ENCODE data around the gene IQCM.

The IQCM gene

DNA sequence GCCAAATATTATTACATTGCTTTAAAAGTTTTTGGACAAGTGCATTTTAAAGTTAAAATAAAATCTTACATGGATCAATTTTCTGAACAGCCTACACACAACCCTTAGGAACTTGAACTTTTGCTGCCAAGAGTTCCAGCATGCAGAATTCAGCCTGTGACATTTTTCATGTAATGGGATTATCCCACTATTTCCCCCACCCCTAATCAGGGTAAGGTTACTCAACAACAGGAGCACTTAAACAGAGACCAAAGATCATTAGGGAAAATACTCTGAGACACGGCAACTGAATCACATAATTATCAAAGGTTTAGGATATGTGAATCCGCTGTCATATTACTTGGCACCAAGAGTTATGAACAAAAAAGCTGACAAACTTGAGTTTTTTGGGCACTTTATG is 47.2 kb downstream of the IQCM start:
- DNase-seq (ENCODE audit: low read depth, low spot score), result no peak

DNA sequence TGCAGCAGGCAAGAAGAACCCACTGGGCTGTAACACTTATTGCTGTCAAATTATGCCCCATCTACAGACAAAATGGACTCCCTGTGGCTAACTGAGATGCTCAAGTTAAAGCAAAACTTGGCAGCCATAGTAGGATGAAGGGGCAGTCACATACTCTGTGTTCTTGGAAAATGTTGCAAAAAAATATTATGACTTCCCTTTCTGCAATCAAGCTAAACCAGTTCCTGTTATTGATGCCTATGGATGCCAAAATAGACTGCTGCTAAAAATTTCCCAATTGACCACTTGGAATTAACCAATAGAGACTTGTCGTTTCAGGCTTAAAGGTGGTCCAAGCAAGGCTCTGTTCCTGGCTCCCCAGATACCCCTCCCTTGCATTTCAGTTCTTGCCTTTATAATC is 49.5 kb downstream of the IQCM start:
- no peak for DNase-seq (ENCODE audit: low read depth, low spot score)

DNA sequence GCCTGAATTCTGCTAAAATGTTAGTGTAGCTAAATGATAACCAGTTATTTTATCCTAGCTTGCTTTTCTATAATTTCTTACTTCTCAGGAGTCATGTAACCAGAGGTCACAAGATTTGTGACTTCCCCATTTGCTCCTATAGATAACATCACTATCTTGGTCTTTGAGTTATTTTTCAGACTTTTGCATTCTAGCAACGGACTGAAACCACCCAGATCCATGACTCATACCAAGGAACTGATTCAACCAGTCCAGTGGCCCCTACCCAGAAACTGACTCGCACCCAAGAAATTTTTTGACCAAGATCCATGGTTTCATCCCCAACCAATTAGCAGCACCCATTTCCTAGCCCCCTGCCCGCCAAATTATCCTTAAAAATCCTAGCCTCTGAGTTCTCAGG is 50.0 kb downstream of the IQCM start:
- DNase-seq (ENCODE audit: low read depth, low spot score), result no peak

DNA sequence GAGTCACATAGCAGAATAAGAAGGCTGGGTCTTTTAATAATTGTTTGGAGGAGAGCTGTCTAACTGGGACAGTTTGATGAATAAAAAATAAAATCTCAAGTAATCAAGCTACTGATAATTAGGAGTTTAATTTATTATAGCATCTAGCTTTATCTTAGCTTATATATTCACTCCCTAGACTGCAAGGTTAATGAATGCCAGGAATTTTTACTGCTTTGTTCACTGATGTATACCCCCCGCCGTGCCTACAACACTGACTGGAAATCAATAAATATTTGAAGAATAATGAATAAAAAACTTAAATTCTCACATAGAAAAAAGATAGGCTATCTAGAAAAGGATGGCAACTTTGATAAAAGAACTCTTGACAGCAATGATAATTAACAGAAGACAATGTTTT is 59.7 kb downstream of the IQCM start:
- no peak for DNase-seq (ENCODE audit: low read depth, low spot score)

DNA sequence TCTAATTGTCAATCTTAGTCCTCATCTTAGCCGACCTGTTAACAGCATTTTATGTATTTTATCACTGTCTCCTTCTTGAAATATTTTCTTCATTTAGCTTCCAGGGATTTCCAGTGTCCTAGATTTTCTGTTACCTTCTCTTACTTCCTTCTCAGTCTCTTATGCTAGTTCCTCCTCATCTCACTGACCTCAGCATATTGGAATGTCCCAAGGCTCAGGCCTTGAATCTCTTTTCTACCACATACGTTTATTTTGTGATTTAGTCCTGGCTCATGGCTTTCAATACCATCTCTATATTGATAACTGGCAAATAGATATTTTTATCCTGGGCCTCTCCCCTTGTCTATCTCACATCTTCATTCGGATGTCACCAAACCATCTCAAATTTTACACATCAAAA is 61.1 kb downstream of the IQCM start:
- no peak for DNase-seq (ENCODE audit: low read depth, low spot score)

DNA sequence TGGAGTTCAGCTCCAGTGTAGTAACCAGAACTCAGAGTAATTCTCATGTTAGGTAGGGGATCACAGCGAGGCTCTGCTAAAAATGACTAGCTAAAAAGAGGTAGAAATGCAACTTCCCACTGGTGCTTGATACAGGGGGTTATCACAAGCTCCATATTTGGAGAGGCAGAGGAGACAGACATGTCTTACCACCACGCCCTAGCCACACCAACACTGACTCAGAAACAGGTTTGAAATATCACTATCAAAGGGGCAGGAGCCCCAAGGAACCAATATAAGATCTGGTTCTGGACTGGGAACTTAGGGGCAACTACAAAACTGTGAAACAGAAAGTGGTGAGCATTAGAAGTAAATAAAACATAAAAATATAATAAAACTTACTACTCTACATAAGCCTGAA is 62.9 kb downstream of the IQCM start:
- no peak for DNase-seq (ENCODE audit: low read depth, low spot score)

DNA sequence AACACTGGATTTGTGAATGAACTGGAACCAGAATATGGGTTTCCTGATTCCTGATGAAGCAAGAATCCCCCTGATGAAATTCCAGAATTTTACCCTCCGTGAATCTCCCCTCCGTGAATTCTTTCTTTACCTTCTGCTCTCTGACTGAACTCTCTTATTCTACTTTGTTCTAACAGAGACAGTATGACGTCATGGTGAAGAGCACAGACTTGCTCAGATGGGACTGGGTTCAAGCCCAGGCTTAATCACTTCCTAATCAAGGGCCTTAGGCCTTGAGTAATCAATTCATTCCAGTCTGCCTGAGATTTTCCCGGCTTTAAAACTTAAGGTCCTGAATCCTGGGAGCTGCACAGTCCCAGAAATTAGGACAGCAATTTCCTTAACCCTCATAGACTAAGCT is 64.5 kb downstream of the IQCM start:
- no peak for DNase-seq (ENCODE audit: low read depth, low spot score)

DNA sequence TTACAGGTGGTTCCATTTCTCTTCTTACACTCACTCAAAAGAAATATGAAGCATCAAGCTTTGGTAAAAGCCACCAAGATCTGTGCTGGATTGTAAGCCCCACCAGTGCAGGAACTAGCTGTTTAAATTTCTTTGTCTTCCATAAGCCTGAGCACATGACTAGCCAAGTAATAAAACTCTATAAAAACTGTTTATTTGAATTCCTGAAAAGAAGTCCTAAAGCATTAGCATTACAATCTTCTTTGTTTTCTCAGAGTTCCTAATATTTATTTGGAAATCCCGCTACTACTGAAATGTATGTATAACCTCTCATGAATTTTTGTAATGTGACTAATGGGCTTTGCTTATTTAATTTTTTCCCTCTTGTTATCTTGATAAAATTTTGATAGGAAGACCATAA is 65.9 kb downstream of the IQCM start:
- DNase-seq (ENCODE audit: low read depth, low spot score), result no peak

DNA sequence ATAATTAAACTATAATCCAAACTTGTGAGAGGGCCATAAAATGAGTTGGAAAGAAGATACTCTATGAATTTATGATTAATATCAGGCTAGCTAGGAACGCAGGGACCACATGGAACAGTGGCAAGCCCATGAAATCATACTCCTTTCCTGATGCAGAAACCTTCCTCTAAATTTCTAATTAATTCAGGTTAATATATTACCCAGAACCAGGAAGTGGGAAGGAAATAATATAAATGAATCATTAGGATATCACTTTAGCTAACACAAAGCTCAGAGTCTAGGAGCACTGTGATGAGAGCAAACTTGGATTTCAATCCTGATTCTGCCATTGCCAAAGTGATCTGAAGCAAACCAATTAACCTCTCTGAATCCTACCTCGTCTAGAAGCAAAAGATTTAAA is 68.0 kb downstream of the IQCM start:
- DNase-seq (ENCODE audit: low read depth, low spot score), result no peak

DNA sequence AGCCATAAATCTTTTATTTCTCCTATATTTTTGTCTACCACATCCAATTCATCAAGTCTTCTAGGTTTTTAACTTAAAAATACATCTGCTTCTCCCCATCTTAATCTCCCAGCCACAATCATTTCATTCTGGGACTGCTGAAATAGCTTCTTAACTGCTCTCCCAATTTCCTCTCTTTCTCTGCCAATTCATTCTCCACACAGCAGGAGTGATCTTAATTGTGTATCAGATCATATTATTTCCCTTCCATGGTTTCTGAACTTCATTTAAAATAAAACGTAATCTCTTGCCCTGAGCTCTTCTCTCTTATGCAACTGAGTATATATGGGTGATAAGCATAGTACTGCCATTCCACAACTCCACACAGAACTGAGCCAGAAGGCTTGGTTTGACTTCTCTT is 69.4 kb downstream of the IQCM start:
- DNase-seq (ENCODE audit: low read depth, low spot score), result no peak

DNA sequence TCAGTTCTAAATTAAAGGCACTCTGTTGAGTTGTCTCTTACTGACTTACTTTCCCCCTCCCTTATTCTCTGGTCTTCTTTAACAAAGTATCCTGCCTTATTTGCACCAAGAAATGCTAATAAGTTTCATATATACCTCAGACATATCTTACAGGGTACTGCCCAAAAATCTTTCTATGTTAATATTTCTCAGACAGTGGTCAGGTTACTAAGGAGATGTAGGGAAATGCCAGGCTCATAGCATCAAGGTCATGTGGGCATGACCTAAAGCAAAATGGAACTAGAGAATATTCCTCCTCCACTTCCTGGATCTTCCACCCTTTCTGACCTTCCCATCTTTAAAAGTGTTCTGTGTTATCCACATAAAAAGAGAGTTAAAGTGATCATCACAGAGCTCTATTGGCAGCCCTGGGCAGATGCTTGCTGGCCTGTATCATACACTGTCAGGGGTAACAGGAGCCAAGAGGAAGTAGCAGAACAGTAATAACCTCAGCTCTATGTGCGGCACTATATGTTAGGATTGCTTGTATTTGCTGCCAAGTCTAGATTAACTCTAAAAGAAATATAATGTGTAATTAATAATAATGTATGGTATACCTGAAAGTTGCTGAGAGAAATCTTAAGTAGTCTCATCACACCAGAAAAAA is 74.3 kb downstream of the IQCM start:
- no peak for DNase-seq (ENCODE audit: low read depth, low spot score)

DNA sequence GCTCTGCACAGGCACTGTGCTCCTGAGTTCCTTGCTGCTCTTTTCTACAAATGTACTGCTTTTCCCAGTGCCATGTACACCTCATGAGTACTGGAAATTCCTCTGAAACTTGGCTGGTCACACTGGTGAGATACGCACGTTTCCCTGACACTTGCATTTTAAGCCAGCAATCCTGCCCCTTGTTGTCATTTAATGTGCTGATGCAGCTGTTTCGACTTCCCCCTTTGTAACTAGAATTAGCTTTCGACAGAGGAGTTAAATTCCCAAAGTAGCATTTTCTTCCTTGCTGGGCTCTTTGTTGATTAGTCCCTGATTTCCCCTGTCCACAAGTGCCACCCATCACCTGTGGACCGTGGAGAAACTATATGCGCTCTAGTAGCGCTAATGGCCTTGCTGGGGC is 77.5 kb downstream of the IQCM start:
- no peak for DNase-seq (ENCODE audit: low read depth, low spot score)

DNA sequence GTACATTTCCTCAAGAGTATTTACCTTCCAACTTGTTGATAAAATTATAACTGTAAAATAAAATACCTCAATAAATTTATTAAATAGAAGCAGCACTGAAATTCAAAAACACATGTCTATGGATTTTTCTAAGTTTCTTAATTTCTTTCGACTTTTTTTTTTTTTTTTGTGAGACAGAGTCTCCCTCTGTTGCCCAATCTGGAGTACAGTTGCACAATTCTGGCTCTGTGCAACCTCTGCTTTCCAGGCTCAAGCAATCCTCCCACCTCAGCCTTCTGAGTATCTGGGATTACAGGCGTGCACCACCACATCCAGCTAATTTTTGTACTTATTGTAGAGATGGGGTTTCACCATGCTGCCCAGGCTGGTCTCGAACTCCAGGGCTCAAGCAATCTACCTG is 79.8 kb downstream of the IQCM start:
- no peak for DNase-seq (ENCODE audit: low read depth, low spot score)

DNA sequence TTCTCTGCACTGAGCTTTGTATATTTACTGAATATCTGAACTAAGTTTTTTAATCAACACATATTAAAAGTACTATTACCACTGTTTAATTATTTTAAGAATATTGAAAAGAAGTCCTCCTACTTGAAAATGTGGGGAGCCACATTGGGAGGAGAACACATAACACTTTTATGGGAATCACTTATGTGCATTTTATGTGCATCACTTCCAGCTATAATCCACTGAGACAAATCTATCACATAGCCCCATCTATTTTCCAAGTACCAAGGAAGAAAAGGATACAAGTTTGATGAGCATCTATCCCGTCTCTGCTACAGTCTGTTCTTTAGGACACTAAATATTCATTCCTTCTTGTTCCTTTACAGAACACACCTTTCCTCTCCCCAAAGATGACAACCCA is 87.2 kb downstream of the IQCM start:
- no peak for DNase-seq (ENCODE audit: low read depth, low spot score)

DNA sequence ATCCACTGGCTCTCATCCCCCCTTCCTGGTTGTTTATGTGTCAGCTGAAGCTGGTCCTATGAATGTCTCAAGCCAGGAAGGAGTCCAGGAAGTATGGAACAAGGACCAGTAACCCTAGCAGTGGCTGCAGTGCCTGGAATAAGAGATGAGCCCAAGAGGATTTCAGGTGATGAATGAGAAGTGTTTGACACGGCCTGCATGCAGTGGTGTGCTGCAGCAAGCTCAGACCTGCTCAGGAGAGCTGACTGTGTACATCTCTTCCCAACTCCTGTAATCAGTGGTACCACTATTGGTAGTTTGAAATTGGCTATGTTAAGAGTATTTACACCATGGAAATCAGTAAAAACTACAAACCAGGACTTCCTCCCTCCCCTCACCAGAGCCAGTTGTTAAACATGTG is 88.0 kb downstream of the IQCM start:
- DNase-seq (ENCODE audit: low read depth, low spot score), result no peak

DNA sequence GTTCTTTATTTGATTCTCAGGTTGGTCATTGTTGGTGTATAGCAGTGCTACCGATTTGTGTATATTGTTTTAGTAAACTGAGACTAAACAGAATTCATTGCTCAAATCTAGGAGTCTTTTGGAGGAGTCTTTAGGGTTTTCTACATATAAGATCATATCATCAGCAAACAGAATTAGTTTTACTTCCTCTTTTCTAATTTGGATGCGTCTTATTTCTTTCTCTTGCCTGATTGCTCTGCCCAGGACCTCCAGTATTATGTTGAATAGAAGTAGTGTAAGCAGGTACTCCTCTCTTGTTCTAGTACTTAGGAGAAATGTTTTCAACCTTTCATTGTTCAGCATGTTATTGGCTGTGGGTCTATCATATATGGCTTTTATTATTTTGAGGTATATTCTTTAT is 92.6 kb downstream of the IQCM start:
- DNase-seq (ENCODE audit: low read depth, low spot score), result no peak

DNA sequence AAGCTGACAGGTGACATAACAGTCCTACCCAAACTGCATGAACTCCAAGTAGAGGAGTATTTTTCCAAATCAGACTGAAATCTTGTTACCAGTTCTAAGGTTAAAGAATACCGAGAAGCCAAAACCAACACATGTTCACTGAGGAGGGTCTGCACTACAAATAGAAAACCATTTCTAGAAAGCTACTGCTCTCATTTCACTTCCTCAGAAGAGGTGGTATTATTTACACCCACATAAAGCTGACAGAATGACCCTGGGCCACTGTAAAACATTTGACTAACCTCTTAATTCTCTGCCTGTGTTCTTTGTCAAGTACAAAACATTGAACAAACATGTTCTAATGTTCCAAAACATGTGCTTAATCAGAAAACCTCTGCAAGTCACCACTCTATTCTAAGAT is 95.8 kb downstream of the IQCM start:
- DNase-seq (ENCODE audit: low read depth, low spot score), result no peak

DNA sequence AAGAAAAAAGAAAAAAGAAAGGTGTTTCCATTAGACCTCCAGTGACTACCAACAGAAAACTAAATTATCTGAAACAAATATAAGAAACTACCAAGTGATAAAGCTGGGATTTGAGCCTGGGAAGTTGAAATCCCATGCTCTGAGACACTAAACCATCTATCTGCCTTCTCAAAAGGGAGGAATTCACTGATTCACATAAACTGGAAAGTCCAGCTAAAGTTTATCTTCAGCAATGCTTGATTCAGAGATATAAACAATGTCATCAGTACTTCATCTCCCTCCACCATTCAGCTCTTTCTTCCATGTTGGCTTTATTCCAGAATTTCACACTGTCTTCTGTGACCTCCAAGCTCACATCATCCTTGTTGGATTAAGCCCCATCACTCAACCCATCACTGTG is 96.3 kb downstream of the IQCM start:
- no peak for DNase-seq (ENCODE audit: low read depth, low spot score)

DNA sequence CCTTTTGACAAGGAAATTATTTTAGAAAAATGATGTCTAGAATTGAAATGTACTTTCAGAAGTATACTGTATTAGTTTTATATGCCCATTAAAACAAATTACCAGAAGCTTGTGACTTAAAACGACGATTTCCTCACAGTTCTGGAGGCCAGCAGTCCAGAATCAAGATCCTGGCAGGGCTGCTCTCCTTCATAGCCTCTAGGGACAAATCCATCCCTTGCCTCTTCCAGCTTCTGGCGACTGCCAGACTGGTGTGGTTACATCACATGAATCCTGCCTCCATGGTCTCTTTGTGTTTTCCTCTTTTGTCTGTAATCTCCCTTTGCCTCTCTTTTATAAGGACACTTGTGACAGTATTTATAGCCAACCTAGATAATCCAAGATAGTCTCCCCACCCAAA is 97.1 kb downstream of the IQCM start:
- DNase-seq (ENCODE audit: low read depth, low spot score), result no peak

DNA sequence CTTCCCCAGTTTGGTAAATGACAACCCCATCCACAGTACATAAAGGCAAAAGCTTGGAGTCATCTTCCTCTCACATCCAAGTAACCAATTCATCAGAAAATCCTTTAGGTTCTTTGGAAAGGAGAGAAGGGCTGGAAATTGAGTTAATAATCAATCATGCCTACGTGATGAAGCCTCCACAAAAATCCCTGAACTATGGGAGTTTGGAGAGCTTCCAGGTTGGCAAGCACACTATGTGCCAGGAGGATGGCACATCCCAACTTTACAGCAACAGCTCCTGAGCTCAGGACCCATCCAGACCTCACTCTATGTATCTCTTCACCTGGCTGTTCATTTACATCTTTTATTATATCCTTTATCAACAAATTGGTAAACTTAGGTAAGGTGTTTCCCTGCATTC is 98.9 kb downstream of the IQCM start:
- DNase-seq (ENCODE audit: low read depth, low spot score), result no peak

DNA sequence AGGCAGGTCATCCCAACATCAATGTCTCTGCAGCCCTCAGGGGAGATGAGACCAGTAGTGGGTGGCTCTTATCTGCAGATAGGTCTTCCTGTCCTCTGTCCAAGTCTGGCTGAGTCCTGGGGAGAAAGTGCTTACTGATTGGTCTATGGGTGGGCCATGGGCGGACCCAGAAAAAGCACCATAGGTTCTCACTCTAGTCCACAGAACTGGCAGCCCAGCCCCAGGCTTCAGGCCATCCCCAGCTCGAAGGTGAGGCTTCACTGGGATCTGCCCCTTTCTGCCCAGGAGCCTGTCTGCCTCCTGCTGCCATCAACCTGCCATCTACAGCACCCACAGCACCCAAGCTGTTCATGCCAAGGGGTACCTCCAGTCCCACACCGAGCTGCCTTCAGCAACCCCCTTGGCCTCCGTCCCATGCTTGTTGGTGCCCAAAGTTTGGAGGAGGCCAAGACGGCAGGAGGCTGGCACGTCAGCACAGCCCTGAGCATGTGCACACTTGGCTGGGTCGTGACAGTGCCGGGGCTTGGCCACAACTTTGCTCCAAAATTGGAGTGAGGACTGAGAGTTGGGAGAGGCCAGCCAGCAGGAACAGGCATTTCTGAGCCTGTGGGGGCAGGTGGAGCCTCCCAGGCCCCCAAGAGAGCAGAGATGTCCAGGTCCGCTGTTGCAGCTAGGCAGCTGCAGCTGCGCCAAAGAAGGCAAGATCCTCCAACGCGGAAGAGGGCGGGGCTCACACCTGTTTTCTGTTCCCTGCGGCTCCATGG is 99.6 kb downstream of the IQCM start:
- no peak for DNase-seq (ENCODE audit: low read depth, low spot score)

DNA sequence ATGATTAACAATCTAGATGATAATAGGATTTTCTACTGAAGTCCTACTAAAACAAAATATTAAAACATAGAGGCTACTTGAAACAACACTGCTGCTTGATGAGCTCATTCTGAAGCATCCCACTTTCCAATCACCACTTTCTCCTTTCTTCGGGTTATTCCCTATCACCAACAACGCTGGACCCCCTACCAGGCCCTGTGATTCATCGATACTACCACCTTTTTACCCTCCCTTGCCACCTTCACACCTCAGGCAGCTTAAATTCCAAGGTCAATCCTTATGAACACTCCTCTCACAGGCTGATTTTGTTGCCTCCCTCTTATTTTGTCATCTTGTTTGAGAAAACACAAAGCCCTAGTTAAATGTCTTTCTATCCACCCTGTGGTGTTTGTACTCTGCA is 102.6 kb downstream of the IQCM start:
- DNase-seq (ENCODE audit: low read depth, low spot score), result no peak

DNA sequence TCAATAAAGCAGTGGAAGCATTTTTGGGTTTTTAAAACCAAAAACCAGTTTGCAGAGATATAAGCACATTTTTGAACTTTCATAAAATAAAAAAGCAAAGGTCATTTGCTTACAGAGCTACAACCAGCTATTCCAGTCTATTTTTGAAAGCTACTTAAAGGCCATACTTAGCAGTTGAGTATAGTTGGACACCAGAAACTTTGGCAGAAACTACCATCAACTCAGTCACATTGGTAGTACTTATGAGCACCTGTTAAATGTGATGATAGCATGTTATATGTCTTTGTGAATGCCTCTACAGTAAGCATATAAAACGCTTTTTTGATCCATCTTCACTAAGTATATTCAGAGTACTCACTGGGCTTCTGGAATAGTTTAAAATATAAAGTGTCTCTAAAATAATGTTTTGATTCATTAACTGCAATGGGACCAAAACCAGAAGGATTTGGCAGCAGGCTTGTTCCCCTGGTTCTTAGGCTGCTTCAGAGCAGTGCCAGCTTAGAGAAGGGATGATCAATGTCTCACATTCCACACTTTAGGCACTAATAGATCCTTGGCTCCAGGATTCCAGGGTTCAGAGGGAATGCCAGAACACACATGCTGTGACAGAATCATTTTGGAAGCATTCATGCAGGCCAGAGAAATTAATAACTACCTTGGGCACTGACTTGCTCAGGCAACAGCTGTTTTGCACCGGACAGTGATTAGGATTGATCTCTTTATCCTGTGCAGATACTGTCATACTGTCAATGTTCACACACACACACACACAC is 103.9 kb downstream of the IQCM start:
- no peak for DNase-seq (ENCODE audit: low read depth, low spot score)

Data from activated naive CD8-positive, alpha-beta T cell treated with anti-CD3 and anti-CD28 coated beads, Interleukin-2, amount 50 U/mL, for 16 hours (primary cell).